Measurements from ENCODE around the gene CFAP210.

Gene CFAP210

DNA sequence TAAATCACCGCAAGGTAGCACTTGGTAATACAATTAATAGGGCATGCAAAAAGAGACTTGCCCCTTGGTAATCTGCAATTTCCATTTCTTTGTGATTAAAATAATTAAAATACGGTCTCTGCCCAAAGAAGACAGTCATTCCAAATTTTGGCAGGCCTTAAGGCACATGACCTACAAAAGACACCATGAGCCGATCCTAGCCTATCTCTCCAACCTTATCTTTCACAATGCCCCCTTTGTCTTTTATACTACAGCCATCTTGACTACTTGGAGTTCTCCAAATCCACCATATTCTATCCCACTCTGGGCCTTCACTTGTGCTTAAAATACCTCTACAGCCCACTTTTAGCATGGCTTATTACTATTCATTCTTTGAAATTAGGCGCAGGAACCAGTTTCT is 23.3 kb downstream of the CFAP210 start:
- TF ChIP-seq, protein P1, sequence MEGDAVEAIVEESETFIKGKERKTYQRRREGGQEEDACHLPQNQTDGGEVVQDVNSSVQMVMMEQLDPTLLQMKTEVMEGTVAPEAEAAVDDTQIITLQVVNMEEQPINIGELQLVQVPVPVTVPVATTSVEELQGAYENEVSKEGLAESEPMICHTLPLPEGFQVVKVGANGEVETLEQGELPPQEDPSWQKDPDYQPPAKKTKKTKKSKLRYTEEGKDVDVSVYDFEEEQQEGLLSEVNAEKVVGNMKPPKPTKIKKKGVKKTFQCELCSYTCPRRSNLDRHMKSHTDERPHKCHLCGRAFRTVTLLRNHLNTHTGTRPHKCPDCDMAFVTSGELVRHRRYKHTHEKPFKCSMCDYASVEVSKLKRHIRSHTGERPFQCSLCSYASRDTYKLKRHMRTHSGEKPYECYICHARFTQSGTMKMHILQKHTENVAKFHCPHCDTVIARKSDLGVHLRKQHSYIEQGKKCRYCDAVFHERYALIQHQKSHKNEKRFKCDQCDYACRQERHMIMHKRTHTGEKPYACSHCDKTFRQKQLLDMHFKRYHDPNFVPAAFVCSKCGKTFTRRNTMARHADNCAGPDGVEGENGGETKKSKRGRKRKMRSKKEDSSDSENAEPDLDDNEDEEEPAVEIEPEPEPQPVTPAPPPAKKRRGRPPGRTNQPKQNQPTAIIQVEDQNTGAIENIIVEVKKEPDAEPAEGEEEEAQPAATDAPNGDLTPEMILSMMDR (IDR thresholded peaks at IDR 0.05; ENCODE audit: extremely low read depth, missing control alignments) = no peak

DNA sequence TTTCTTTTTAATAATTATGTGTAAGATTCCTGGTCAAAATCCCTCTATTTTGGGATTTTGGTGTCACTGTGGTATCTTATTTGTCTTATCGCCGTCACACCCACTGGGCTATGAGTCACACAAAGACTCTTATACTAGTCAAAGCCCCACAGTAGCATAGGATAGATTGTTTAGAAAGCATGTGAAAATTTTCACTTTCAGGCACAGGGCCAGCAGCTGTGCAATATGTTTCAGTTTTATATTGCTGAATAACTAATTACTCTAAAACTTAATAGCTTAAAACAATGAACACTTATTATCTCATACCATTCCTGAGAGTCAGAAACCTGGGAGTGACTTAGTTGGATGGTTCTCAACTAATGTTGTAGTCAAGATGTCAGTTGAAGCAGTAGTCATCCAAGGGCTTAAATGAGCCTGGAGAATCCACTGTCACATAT is 24.0 kb downstream of the CFAP210 start:
- TF ChIP-seq, protein P1 (IDR thresholded peaks at IDR 0.05; ENCODE audit: extremely low read depth, missing control alignments) = no peak
- no peak for DNase-seq (ENCODE audit: low spot score)

More for the DNA sequence above, 23.3 kb downstream of the CFAP210 start:
- no peak for DNase-seq (ENCODE audit: low spot score)

DNA sequence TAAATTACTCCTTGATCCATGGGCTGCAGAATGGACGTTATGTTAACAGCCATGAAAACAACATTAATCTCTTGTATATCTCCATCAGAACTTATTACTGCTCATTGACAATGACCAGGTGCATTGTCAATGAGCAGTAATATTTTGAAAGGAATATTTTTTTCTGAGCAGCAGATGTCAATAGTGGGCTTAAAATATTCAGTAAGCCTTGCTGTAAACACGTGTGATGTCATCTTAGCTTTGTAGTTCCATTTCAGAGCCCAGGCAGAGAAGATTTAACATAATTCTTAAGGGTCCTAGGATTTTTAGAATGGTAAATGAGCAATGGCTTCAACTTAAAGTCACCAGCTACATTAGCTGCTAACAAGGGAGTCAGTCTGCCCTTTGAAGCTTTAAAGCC is 26.6 kb downstream of the CFAP210 start:
- TF ChIP-seq, protein P1 (IDR thresholded peaks at IDR 0.05; ENCODE audit: extremely low read depth, missing control alignments) = no peak
- no peak for DNase-seq (ENCODE audit: low spot score)

DNA sequence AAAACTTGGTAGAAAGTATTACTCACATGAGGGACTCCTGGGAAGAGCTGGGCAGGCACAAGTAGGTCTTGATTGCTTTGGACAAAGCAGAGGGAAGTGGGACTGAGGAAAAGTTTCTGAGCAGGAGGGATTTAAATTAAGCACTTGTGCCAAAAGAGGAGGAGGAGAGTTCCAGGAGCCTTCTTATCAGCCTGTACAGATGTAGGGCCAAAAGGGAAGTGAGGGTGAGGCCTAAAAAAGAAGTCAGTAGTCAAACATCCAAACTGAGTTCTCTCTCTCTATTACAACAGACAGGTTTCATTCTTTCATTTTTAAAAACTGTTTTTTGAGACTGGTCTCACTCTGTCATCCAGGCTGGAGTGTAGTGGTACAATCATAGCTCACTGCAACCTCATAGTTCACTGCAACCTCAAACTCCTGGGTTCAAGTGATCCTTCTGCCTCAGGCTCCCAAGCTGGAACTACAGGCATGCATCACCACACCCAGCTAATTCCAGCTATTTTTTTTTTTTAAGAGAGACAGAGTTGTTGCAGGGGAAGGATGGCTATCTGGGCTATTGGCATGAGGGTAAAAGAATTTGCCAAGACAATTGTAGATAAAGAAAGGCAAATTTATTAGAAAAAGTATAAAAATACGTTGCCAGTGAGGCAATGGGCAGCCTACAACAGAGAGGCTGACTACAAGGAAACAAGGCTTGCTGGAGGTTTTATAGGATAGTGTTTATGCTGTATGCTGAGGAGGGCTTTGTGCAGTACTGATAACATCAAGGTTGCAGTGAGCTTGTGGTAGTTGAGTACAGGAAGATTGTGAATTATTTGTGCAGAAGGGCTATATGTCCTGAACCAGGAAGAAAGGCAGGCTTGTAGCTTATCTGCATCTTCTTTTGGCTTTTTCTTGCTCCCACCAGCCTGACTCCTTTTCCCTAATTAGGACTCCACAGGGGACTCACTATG is 29.0 kb downstream of the CFAP210 start:
- TF ChIP-seq, protein P1 (IDR thresholded peaks at IDR 0.05; ENCODE audit: extremely low read depth, missing control alignments) = no peak
- DNase-seq (ENCODE audit: low spot score) = no peak

DNA sequence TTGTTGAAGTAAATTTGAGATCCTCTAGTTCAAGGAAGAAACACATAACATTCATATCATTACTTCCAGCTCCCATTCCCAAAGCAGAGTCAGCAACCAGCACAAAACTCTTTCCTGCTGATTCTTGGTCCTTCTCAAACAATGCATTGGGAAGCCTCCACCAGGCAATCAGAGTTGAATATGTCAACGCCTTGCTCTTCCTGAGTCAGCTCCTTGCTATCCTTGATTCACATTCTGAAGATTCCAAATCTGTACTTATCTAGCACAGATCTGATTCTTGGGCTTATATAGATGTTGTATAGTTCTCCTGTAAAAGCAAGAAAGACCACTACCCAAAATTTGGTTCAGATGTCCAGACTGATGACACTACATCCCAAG is 29.6 kb downstream of the CFAP210 start:
- DNase-seq (ENCODE audit: low spot score) = no peak
- TF ChIP-seq, protein P1 (IDR thresholded peaks at IDR 0.05; ENCODE audit: extremely low read depth, missing control alignments) = no peak

DNA sequence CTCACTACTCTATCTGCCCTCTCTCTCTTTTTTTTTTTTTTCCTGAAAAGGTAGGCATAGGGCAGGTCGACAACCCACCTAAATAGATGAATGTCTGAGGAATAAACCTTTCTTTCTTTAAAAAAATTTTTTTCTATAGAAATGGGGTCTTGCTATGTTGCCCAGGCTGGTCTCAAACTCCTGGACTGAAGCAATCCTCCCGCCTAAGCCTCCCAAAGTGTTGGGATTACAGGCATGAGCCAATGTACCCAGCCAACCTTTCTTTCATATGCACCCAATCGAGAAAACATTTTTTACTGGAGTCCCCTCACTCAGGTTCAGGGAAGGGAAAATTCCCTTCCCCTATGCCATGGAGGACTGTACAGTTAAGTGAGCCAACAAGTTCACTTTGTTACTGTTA is 31.0 kb downstream of the CFAP210 start:
- no peak for DNase-seq (ENCODE audit: low spot score)
- TF ChIP-seq, protein P1 (IDR thresholded peaks at IDR 0.05; ENCODE audit: extremely low read depth, missing control alignments) = no peak

DNA sequence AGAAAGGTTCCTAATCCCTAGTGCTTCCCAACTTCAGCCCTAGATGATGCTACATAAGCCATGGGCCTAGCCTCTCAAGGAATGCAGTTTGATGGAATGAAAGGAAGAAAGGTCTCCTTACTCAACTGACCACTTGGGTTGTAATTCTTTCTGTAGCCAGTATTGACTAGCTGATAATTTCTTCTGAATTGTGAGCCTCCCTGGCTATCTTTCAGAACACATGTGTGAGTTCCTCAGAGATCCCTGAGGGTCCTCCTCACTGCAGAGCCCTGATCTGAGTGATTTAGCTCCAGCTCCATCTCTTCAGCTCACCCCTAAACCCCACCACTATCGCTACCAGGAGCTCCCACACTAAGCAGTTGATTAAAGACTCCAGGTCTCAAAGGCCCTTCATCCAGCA is 31.5 kb downstream of the CFAP210 start:
- DNase-seq (ENCODE audit: low spot score) = no peak
- TF ChIP-seq, protein P1 (IDR thresholded peaks at IDR 0.05; ENCODE audit: extremely low read depth, missing control alignments) = no peak

All from GM20000 (cell line).